Naive thymus-derived CD4-positive, alpha-beta T cell (primary cell): ENCODE results near the gene NOSTRIN. TPM values are rescaled to one million over a fixed set of nuclear protein-coding genes. Genes with fewer than 3 reads are reported as not detected.

Experiments used
- ATAC-seq: fragments of 150-1000 bp; cut with Tn5 transposase; 2 replicates; pipeline ENCODE4 v1.10.0; 2021; ENCODE audit warnings: mild to moderate bottlenecking, moderate library complexity
- CTCF ChIA-PET: fragments of 350-600 bp; sonication (Branson Sonifier 250); formaldehyde crosslinking; loops from one replicate; lab custom pipeline; 2021; ENCODE audit warnings: antibody characterized with exemption; lab: Charles Lee
- POLR2A ChIA-PET: fragments of 350-600 bp; sonication (Branson Sonifier 250); formaldehyde crosslinking; loops from one replicate; lab custom pipeline; 2021; ENCODE audit warnings: antibody characterized with exemption, inconsistent platforms; lab: Charles Lee
- DNase-seq, 9 donors: peaks; one replicate each; pipeline versions ENCODE4 v3.0.0 to v3.0.0-alpha.2; 2020 to 2022; ENCODE audit warnings: mixed read lengths in 1 of 9
- H3K27ac ChIP-seq: one replicate; pipeline ENCODE4 v1.7.0; 2013; ENCODE audit warnings: mild to moderate bottlenecking, low read depth, low read length, moderate library complexity
- H3K27me3 ChIP-seq, 2 donors: one replicate each; pipeline ENCODE4 v1.7.0; 2013; ENCODE audit warnings: low read length in 2 of 2, mild to moderate bottlenecking in 2 of 2, moderate library complexity in 2 of 2; ENCODE audit not compliant: control insufficient read depth in 2 of 2, insufficient read depth in 2 of 2
- H3K36me3 ChIP-seq, 3 experiments: 1 replicate in 2 of 3; 2 replicates in 1 of 3; pipeline ENCODE4 v1.7.0; 2013; ENCODE audit warnings: low read length in 3 of 3, mild to moderate bottlenecking in 3 of 3, moderate library complexity in 1 of 3; ENCODE audit not compliant: insufficient read depth in 3 of 3, control insufficient read depth in 2 of 3
- H3K4me1 ChIP-seq, 2 donors: one replicate each; pipeline ENCODE4 v1.7.0; 2013; ENCODE audit warnings: low read length in 2 of 2, mild to moderate bottlenecking in 2 of 2, moderate library complexity in 1 of 2; ENCODE audit not compliant: control insufficient read depth in 2 of 2, insufficient read depth in 2 of 2
- H3K4me3 ChIP-seq: 2 replicates; pipeline ENCODE4 v1.7.0; 2013; ENCODE audit warnings: mild to moderate bottlenecking, low read length
- H3K9me3 ChIP-seq, 3 experiments: 1 replicate in 2 of 3; 2 replicates in 1 of 3; pipeline ENCODE4 v1.7.0; 2013; ENCODE audit warnings: low read length in 3 of 3; ENCODE audit not compliant: control insufficient read depth in 2 of 3
- H3K27ac Mint-ChIP-seq, 9 donors: one replicate each; pipeline ENCODE4 v1.8.0; 2020 to 2022; ENCODE audit warnings: mixed read lengths in 9 of 9, mild to moderate bottlenecking in 8 of 9, moderate library complexity in 5 of 9, inconsistent platforms in 2 of 9
- H3K27me3 Mint-ChIP-seq, 5 donors: one replicate each; pipeline ENCODE4 v1.8.0; 2021 to 2022; ENCODE audit warnings: mixed read lengths in 5 of 5, mild to moderate bottlenecking in 1 of 5
- H3K36me3 Mint-ChIP-seq, 5 donors: one replicate each; pipeline ENCODE4 v1.8.0; 2020 to 2022; ENCODE audit warnings: mixed read lengths in 5 of 5, mild to moderate bottlenecking in 3 of 5, inconsistent platforms in 1 of 5
- H3K4me1 Mint-ChIP-seq, 7 donors: one replicate each; pipeline ENCODE4 v1.8.0; 2020 to 2022; ENCODE audit warnings: mixed read lengths in 7 of 7, mild to moderate bottlenecking in 3 of 7, inconsistent platforms in 1 of 7
- H3K4me3 Mint-ChIP-seq, 10 donors: one replicate each; pipeline ENCODE4 v1.8.0; 2020 to 2022; ENCODE audit warnings: mild to moderate bottlenecking in 10 of 10, mixed read lengths in 10 of 10, moderate library complexity in 6 of 10, inconsistent platforms in 2 of 10
- H3K9me3 Mint-ChIP-seq, 11 donors: one replicate each; pipeline ENCODE4 v1.8.0; 2020 to 2022; ENCODE audit warnings: mixed read lengths in 11 of 11, mild to moderate bottlenecking in 4 of 11, inconsistent platforms in 1 of 11, moderate library complexity in 1 of 11
- intact Hi-C, 2 donors: fragments of 100-400 bp; cut with micrococcal nuclease; formaldehyde crosslinking; loops; one replicate each; pipeline ENCODE4 v1.15.1; 2023
- polyA plus RNA-seq, 2 donors: library from polyadenylated mRNA; unstranded; fragments of 300-500 nt; fragmentation: Illumina TruSeq; gene quantifications; one replicate each; pipeline ENCODE4 v1.2.3, GENCODE V29; 2021
- total RNA-seq, 6 experiments: library from RNA in 5 of 6; stranded (reverse) in 5 of 6; gene quantifications; 1 replicate in 5 of 6; 2 replicates in 1 of 6; pipeline ENCODE4 v1.2.3 and lab custom pipeline; 2021 to 2026

The NOSTRIN gene
- total and polyA plus RNA-seq, 7 experiments from 2014 or later, result 0.32 to 0.73 TPM; not detected in 5

- Mint-ChIP-seq H3K27me3 (peaks cover 23 to 65% (median 36%) of the 10 kb centered on the region in 5 donors), H3K27ac (no peak overlapping the region), H3K36me3 (peaks cover 0 to 3% (median 0%) of the 10 kb centered on the region in 5 donors), H3K4me3 (no peak overlapping the region), H3K9me3 (no peaks in the 10 kb centered on the region), H3K4me1 (peaks cover 0 to 7% (median 6%) of the 10 kb centered on the region in 7 donors)
- ChIA-PET POLR2A (no interaction called here), CTCF (no interaction called here)
- H3K27ac ChIP-seq, result no peak overlapping the region
- H3K4me1 ChIP-seq, result no peaks in the 10 kb centered on the region
- intact Hi-C loops, result no loop called here
- H3K9me3 ChIP-seq, result no peaks in the 10 kb centered on the region
- H3K27me3 ChIP-seq, result peaks cover 0 to 4% of the 10 kb centered on the region in 2 donors
- H3K4me3 ChIP-seq, result no peak overlapping the region
- ATAC-seq (no peak), DNase-seq (no peak)
- H3K36me3 ChIP-seq, result no peaks in the 10 kb centered on the region
These were observed 105.7 kb downstream of the NOSTRIN start for GRCh38 chr2:168907940-168908662.

- H3K4me3 ChIP-seq, result no peak overlapping the region
- CTCF ChIA-PET, result interaction anchor here (1.1 kb wide), 1 partner anchor 224 kb away, joined by 4 read pairs; no protein-coding TSS in a partner anchor
- no peak overlapping the region for H3K27ac ChIP-seq
- peaks cover 0 to 4% of the 10 kb centered on the region in 2 donors for H3K27me3 ChIP-seq
- no peak for ATAC-seq
- no peaks in the 10 kb centered on the region for H3K4me1 ChIP-seq
- H3K4me1 Mint-ChIP-seq, result peaks cover 0 to 9% (median 7%) of the 10 kb centered on the region in 7 donors
- POLR2A ChIA-PET, result no interaction called here
- no peak overlapping the region for H3K4me3 Mint-ChIP-seq
- no peak overlapping the region for H3K27ac Mint-ChIP-seq
- H3K9me3 ChIP-seq, result no peaks in the 10 kb centered on the region
- peaks cover 32 to 59% (median 39%) of the 10 kb centered on the region in 5 donors for H3K27me3 Mint-ChIP-seq
- H3K36me3 ChIP-seq, result no peaks in the 10 kb centered on the region
- H3K9me3 Mint-ChIP-seq, result peaks cover 0 to 5% (median 0%) of the 10 kb centered on the region in 11 donors
- H3K36me3 Mint-ChIP-seq, result peaks cover 0 to 7% (median 0%) of the 10 kb centered on the region in 5 donors
- intact Hi-C loops, result loop anchor here in 1 of 2 donors (10.0 kb wide), 1 partner anchor 206 kb away; no protein-coding TSS in a partner anchor
- no peak for DNase-seq
These were observed 107.9 kb downstream of the NOSTRIN start for GRCh38 chr2:168910330-168910729.

GRCh38 chr2:168912466-168912865, 110.0 kb downstream of the NOSTRIN start:
- Mint-ChIP-seq H3K27ac (no peak overlapping the region), H3K4me3 (peak overlapping the region in 7 of 10 donors; percentile 18 to 73 (median 32))

GRCh38 chr2:168912901-168913369, 110.5 kb downstream of the NOSTRIN start:
- H3K4me3 ChIP-seq, result no peak overlapping the region
- intact Hi-C loops, result loop anchor here in 1 of 2 donors (10.0 kb wide), 1 partner anchor 208 kb away; no protein-coding TSS in a partner anchor
- Mint-ChIP-seq H3K27ac (no peak overlapping the region), H3K36me3 (peaks cover 0 to 11% (median 0%) of the 10 kb centered on the region in 5 donors), H3K4me1 (peaks cover 0 to 15% (median 7%) of the 10 kb centered on the region in 7 donors), H3K27me3 (peaks cover 29 to 46% (median 32%) of the 10 kb centered on the region in 5 donors), H3K9me3 (peaks cover 0 to 15% (median 0%) of the 10 kb centered on the region in 11 donors), H3K4me3 (peak overlapping the region in 9 of 10 donors; percentile 18 to 73 (median 32))
- CTCF ChIA-PET, result interaction anchor here (0.6 kb wide), 1 partner anchor 578 kb away, joined by 3 read pairs; no protein-coding TSS in a partner anchor
- POLR2A ChIA-PET, result no interaction called here
- DNase-seq (no peak), ATAC-seq (peak; percentile 47)
- no peaks in the 10 kb centered on the region for H3K4me1 ChIP-seq
- H3K27ac ChIP-seq, result no peak overlapping the region
- peaks cover 0 to 4% of the 10 kb centered on the region in 2 donors for H3K27me3 ChIP-seq
- H3K36me3 ChIP-seq, result no peaks in the 10 kb centered on the region
- H3K9me3 ChIP-seq, result peaks cover 0 to 4% (median 0%) of the 10 kb centered on the region in 3 experiments

More at GRCh38 chr2:168912466-168912865, 110.0 kb downstream of the NOSTRIN start:
- no peaks in the 10 kb centered on the region for H3K36me3 ChIP-seq
- H3K27me3 ChIP-seq, result peaks cover 0 to 4% of the 10 kb centered on the region in 2 donors
- H3K4me1 ChIP-seq, result no peaks in the 10 kb centered on the region
- POLR2A ChIA-PET, result no interaction called here
- ATAC-seq (peak; percentile 50), DNase-seq (no peak)
- Mint-ChIP-seq H3K27me3 (peaks cover 29 to 48% (median 36%) of the 10 kb centered on the region in 5 donors), H3K36me3 (peaks cover 0 to 11% (median 0%) of the 10 kb centered on the region in 5 donors), H3K9me3 (peaks cover 0 to 15% (median 0%) of the 10 kb centered on the region in 11 donors), H3K4me1 (peaks cover 0 to 15% (median 7%) of the 10 kb centered on the region in 7 donors)
- no peak overlapping the region for H3K27ac ChIP-seq
- CTCF ChIA-PET, result no interaction called here
- H3K9me3 ChIP-seq, result peaks cover 0 to 4% (median 0%) of the 10 kb centered on the region in 3 experiments
- intact Hi-C loops, result loop anchor here in 1 of 2 donors (10.0 kb wide), 1 partner anchor 208 kb away; no protein-coding TSS in a partner anchor
- H3K4me3 ChIP-seq, result no peak overlapping the region

GRCh38 chr2:168913495-168913894, 111.1 kb downstream of the NOSTRIN start:
- CTCF ChIA-PET, result interaction anchor here (0.6 kb wide), 1 partner anchor 578 kb away, joined by 3 read pairs; no protein-coding TSS in a partner anchor
- POLR2A ChIA-PET, result no interaction called here
- intact Hi-C loops, result loop anchor here in 1 of 2 donors (10.0 kb wide), 1 partner anchor 209 kb away; no protein-coding TSS in a partner anchor

More at GRCh38 chr2:168913495-168913894, 111.1 kb downstream of the NOSTRIN start:
- H3K4me3 ChIP-seq, result no peak overlapping the region
- peak overlapping the region in 3 of 10 donors; percentile 2 to 36 (median 23) for H3K4me3 Mint-ChIP-seq
- peaks cover 0 to 4% (median 0%) of the 10 kb centered on the region in 3 experiments for H3K9me3 ChIP-seq
- no peak for ATAC-seq
- H3K27ac ChIP-seq, result no peak overlapping the region
- DNase-seq, result no peak
- H3K27me3 ChIP-seq, result peaks cover 0 to 4% of the 10 kb centered on the region in 2 donors
- no peaks in the 10 kb centered on the region for H3K4me1 ChIP-seq
- H3K4me1 Mint-ChIP-seq, result peaks cover 0 to 15% (median 7%) of the 10 kb centered on the region in 7 donors
- H3K36me3 Mint-ChIP-seq, result peaks cover 0 to 11% (median 0%) of the 10 kb centered on the region in 5 donors
- H3K36me3 ChIP-seq, result no peaks in the 10 kb centered on the region
- peaks cover 27 to 50% (median 30%) of the 10 kb centered on the region in 5 donors for H3K27me3 Mint-ChIP-seq
- peaks cover 0 to 15% (median 0%) of the 10 kb centered on the region in 11 donors for H3K9me3 Mint-ChIP-seq
- H3K27ac Mint-ChIP-seq, result no peak overlapping the region
